Neural progenitor cell (in vitro differentiated cells): Measurements from ENCODE around the gene HDAC5.

Experiments
- EZH2 ChIP-seq: fragments of 200-600 bp; sonication (generic); IDR thresholded peaks from 2 replicates; pipeline ENCODE4 v1.6.1; 2017; ENCODE audit warnings: antibody characterized with exemption, mild to moderate bottlenecking, moderate library complexity
- EZH2phosphoT487 ChIP-seq: fragments of 200-600 bp; sonication (generic); IDR thresholded peaks from 2 replicates; pipeline ENCODE4 v1.6.1; 2017; ENCODE audit warnings: antibody characterized with exemption
- TF ChIP-seq, protein P1 (sequence below): fragments of 200-600 bp; sonication (generic); IDR thresholded peaks from 2 replicates; pipeline ENCODE4 v1.5.1; 2017; ENCODE audit warnings: antibody characterized with exemption, mild to moderate bottlenecking

DNA sequence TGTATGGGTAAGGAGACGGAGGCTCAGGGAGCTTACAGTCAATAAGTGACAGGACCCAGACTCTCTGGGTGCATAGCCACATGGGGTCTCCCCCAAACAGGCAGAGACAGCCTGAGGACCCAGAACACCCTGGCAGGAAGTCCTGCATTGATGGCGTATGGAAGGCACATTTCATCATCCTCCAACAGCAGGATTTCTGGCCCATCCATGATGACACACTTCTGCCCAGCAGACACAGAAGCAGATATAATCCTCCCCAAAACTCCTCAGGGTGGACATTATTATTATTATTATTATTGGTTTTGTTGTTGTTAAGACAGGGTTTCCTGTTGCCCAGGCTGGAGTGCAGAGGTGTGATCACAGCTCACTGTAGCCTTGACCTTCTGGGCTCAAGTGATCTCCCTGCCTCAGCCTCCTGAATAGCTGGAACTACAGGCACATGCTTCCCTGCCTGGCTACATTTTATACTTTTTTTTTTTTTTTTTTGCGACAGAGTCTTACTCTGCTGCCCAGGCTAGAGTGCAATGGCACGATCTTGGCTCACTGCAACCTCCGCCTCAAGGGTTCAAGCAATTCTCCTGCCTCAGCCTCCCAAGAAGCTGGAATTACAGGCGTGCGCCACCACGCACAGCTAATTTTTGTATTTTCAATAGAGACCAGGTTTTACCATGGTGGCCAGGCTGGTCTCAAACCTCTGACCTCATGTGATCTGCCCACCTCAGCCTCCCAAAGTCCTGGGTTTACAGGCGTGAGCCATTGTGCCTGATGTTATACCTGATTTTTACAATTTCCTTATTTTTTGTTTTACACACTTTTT is 11.5 kb upstream of the HDAC5 start:
- TF ChIP-seq, protein P1, sequence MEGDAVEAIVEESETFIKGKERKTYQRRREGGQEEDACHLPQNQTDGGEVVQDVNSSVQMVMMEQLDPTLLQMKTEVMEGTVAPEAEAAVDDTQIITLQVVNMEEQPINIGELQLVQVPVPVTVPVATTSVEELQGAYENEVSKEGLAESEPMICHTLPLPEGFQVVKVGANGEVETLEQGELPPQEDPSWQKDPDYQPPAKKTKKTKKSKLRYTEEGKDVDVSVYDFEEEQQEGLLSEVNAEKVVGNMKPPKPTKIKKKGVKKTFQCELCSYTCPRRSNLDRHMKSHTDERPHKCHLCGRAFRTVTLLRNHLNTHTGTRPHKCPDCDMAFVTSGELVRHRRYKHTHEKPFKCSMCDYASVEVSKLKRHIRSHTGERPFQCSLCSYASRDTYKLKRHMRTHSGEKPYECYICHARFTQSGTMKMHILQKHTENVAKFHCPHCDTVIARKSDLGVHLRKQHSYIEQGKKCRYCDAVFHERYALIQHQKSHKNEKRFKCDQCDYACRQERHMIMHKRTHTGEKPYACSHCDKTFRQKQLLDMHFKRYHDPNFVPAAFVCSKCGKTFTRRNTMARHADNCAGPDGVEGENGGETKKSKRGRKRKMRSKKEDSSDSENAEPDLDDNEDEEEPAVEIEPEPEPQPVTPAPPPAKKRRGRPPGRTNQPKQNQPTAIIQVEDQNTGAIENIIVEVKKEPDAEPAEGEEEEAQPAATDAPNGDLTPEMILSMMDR = no peak
- no peak for TF ChIP-seq EZH2phosphoT487
- TF ChIP-seq EZH2 = no peak
